ENCODE measurements around the gene LINC00305.

DNA sequence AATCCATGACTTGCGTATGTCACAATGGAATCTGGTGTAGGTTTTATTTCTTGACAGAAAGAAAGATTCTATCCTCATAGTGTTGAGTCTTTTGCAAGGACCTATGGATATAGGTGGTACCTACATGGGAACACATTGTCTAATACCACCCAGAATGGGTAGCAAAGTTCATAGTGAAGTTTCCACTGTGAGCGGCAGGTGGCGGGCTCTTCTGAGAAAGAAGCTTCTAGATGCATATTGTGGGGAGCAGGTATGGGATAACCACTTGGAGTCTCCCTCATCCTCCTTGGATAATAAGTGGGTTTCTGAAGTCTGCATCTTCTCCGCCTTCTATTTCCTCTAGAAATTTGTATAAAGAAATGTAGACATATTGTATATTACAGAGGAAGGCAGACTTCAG lies 44.9 kb downstream of the LINC00305 start:
- TF ChIP-seq TCF12 (IDR thresholded peaks at IDR 0.05; ENCODE audit: low read depth) (no peak), USF1 (IDR thresholded peaks at IDR 0.05) (no peak), REST (IDR thresholded peaks at IDR 0.05; ENCODE audit: low read depth) (no peak), YY1 (IDR thresholded peaks at IDR 0.05; ENCODE audit: low read depth) (no peak), TAF1 (IDR thresholded peaks at IDR 0.05; ENCODE audit: low read depth) (no peak), CREB1 (IDR thresholded peaks at IDR 0.05; ENCODE audit: low read depth) (no peak), FOXM1 (IDR thresholded peaks at IDR 0.05; ENCODE audit: borderline replicate concordance, low read depth) (no peak)
